ENCODE data around the gene MX2. TPM values are rescaled to one million over a fixed set of nuclear protein-coding genes. Genes with fewer than 3 reads are reported as not detected.
"Not testable (repeated sequence)": the region's sequence is repeated elsewhere in the genome, so short reads cannot be mapped to it uniquely, and the experiment has no call there.

The MX2 gene
- polyA plus RNA-seq, 1 donor, result 1.1 TPM

DNA sequence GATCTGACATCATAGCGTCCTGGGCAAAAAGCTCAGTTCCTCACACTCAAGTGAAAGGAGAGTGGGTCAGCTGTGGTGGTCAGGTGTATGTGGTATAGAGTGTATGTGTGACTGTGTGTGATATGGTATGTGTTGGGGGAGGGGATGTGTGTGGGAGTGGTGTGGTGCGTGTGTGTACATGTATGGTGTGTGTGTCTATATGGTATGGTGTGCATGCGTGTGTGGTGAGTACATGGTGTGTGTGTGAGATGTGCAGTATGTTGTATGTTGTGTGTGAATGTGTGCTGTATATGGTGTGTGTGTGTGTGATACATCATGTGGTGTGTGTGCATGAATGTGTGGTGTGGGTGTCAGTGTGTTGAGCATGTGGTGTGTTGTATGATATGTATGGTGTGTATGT is 24.3 kb upstream of the MX2 start:
- no peak for DNase-seq (ENCODE audit: low read depth)

- no peak for DNase-seq (ENCODE audit: low read depth)
These were observed 23.4 kb upstream of the MX2 start for GRCh38 chr21:41338455-41338854.

DNA sequence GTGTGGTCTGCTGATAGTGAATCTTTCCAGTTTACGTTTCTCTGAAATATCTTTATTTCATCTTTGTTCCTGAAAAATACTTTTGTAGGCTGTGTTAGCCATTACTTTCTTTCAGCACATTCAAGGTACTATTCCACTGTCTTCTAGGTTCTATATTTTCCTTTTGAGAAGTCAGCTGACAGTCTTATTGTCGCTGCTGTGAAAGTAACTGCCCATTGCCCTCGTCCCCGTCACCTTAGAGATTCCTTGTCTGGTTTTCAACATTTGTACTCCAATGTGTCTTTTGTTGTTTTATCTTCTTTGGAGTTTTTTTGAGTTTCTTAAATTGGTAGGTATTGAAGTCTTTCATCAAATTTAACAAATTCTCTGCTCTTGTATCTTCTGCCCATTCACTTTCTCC is 19.8 kb upstream of the MX2 start:
- DNase-seq (ENCODE audit: low read depth), result no peak

DNA sequence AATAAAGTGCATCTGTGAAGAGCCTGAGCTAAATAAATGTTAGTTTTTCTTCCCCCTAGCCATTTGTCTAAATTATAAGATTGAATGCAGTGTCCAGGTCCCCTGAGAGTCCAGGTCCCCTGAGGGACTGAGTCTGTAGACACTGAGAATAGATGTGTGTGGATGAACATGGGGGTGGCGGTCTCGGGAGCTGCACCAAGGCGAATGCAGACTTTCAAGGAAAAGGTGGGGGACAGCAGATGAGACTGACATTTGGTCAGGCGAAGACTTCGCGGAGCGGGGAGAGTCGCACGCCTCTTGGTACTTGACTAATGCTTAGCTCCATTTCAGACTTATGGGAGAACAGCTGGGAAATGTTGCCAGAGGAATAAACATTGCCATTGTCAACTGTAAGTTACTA is 17.7 kb upstream of the MX2 start:
- no peak for DNase-seq (ENCODE audit: low read depth)

- no peak for DNase-seq (ENCODE audit: low read depth)
These were observed 16.5 kb upstream of the MX2 start for GRCh38 chr21:41345356-41345755.

DNA sequence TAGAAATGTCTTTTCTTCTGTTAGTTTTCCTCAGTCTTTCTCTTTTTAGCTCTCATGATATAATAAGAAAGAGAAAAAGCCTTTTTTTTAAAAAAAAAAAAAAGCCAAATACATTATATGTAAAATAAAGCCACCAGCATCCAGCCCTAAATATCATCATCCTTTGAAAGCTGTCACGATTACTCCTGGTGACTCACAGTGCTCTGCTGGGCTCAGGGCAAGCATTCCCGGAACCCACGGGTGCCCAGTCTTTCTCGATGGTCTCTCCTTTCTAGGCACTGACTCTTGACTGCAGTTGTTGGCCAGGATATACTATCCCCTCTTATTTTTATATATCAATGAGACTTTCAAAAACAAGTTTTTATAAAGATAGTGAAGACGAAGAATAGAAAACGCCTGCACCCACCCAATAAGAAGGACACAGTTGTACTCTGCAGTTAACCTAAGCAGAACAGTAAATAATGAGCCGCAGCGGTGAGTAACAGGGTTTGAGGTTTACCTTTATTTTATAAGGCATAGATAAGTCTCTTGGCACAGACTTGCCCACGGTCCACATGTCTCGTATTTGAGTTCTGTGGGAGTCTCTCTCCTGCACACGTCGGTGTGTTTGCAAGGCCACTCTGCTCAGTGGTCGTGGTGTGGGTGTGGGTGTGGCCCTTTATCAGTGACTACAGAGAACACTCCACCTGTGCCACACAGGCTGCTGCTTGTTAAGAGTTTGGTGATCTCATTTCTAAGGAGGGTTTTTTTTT is 15.7 kb upstream of the MX2 start:
- DNase-seq (ENCODE audit: low read depth), result no peak

DNA sequence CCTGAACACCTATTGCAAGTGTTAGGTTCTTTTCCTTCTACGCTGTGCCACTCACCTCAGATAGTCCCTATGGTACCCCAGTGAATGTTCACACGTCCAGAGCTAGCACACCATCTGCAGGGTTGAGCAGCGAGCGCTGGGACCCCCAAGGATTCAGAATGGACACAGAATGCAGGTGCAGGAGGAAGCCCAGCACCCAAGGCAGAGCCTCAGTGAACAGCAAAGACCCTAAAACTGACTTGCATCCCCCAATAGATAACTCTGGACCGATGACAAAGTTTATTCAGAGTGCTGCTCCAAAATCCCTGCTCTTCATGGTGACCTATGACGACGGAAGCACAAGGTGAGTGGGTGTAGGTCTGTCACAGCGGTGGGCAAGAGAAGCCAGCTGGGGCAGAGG is 15.1 kb upstream of the MX2 start:
- no peak for DNase-seq (ENCODE audit: low read depth)

DNA sequence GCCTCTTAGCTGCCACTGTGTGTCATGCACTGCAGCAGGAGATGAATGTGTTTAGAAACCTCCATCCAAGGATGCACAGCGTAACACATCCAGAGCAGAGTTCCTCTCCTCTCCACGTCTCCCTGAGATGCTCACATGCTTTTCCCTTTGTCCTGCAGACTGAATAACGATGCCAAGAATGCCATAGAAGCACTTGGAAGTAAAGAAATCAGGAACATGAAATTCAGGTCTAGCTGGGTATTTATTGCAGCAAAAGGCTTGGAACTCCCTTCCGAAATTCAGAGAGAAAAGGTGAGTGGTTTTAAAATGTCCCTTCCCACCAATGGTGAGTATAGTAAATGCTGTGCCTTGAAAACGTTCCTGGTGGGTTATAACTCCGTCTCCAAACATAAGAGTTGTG is 13.4 kb upstream of the MX2 start:
- no peak for DNase-seq (ENCODE audit: low read depth)

DNA sequence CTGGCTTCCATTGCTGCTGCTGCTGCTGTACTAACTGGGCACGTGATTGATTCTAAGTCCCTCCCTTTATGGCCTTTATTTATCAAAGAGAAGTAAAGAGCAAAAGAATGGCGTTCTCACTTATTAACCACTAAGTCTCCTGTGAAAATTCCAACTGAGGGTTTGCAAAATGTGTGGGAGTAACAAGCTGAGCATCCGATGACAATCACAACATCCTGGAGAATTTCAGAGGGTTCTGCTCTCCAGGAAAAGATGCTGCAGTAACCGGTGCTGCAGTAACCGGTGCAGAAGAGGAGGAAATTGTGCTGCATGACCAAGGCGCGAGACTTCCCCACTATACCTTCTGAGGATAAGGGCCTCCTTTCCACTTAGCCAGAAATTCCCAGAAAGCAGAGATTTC is 12.7 kb upstream of the MX2 start:
- no peak for DNase-seq (ENCODE audit: low read depth)

GRCh38 chr21:41349619-41350390 is 12.0 kb upstream of the MX2 start:
- no peak for DNase-seq (ENCODE audit: low read depth)

- DNase-seq (ENCODE audit: low read depth), result no peak
These were observed 11.2 kb upstream of the MX2 start for GRCh38 chr21:41350436-41351155.

DNA sequence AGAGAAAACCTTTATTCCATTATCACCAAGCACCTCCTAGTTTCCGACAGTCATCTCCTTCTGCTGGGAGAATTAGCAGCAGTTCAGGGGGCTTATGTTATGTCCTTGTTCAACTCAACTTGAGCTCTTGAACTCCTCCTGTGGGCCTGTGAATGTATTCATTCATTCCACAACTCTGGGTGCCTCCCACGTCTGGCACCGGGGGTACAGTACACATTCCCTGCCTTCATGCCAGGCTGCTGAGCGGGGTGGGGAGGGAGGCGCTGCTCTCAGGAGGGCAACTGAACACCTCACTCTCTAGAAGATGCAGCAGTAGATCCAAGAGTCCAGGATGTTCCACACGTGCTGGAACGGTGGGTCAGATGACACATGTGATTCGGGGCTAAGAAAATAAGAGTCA is 4.3 kb upstream of the MX2 start:
- DNase-seq (ENCODE audit: low read depth), result no peak

DNA sequence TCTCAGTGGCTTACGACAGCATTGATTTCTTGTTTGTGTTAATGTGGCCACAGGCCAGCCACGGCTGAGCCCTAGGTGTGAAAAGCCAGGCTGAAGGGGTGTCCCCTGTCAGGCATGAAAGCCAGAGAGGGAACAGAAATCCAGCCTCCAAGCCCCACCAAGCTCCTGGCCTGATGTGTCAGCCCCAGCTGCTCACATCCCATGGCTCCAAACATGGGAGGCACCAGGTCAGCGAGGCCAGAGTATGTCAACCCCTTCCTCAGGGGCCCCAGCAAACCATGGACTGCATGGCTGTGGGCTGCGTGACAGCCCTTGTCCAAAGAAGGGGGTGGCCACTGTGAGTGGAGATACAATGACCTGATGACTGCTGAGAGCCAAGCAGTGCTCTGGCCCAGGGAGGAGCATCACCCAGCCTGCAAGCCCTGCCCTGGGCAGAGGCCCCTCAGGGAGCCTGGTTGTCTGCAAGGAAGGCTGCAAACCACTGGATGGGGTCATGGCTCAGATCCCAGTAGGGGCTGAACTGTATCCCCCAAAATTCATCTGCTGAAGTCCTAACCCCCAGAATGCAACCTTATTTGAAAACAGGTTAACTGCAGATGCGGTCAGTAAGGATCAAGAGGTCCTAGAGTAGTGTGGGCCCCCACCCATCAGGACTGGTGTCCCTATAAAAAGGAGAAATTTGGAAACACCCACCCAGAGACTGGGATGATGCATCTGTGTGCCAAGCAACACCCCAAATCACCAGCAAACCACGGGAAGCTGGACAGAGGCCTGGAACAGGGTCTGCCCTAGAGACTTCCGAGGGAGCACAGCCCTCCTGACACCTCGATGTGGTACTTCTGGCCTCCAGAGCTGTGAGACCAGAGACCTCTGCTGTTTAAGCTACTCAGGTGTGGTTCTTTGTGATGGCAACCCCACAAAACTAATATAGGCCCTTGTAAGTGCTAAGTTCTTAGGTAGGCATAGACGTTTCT is 3.3 kb upstream of the MX2 start:
- no peak for DNase-seq (ENCODE audit: low read depth)

DNA sequence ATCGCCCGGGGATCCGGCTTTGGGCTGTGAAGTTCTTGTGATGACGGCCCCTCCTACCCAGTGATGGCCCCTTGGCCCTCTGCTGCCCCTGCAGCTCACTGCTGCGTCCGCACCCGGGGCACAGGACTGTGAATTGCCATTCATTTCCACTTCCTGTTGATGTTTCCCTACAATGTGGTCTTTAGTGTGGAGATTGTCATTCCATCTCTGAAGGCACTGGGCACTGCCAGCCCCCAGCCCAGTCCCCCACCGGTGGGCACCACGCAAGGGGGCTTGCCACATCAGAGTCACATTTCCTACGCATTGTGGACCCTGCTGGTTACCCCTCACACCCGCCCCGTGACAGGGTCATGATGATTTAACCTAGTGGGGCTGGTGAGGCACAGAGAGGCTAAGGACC is 2.5 kb upstream of the MX2 start:
- no peak for DNase-seq (ENCODE audit: low read depth)

DNA sequence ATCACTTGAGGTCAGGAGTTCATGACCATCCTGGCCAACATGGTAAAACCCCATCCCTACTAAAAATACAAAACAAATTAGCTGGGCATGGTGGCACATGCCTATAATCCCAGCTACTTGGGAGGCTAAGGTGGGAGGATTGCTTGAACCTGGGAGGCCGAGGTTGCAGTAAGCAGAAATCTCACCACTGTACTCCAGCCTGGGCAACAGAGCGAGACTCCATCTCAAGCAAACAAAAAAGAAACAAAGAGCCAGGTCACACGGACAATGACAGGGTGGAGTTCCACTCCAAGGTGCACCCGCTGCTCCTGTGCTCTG is 2.1 kb upstream of the MX2 start:
- not testable (repeated sequence) for DNase-seq (ENCODE audit: low read depth)

- no peak for DNase-seq (ENCODE audit: low read depth)
These were observed 1.6 kb upstream of the MX2 start for GRCh38 chr21:41360072-41360821.

DNA sequence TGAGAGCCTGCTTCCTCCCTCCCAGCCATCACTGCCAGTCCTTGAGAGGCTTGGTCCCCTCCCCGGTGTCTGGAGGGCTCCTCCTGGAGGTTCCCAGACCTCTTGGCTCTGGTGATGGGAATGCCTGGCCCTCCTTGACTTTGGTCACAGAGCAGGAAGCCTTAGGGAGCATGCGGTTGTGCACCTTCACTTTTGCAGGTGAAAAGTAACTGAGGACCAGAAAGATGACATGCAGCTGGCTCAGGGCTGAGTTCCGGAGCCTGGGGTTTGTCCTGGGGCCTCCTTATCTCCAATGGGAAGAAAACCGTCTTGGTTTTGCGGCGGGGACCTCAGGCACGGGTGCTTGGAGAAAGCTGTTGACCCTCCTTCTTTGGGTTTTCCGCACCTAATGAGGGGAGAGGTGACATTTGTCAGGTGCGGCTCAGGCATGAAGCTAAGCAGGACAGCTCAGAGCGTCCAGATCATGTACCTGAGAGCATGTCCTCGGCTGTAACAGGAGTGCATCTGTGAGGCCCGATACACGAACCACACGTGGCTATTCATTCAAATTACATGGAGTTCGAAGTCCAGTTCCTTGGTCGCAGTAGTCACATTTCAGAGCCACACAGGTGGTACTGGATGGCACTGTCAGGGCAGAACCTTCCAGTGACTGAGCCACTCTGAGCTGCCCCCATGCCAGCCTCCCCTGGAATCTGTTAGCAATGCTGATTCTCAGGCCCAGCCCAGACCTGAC is 608 bp upstream of the MX2 start:
- no peak for DNase-seq (ENCODE audit: low read depth)

DNA sequence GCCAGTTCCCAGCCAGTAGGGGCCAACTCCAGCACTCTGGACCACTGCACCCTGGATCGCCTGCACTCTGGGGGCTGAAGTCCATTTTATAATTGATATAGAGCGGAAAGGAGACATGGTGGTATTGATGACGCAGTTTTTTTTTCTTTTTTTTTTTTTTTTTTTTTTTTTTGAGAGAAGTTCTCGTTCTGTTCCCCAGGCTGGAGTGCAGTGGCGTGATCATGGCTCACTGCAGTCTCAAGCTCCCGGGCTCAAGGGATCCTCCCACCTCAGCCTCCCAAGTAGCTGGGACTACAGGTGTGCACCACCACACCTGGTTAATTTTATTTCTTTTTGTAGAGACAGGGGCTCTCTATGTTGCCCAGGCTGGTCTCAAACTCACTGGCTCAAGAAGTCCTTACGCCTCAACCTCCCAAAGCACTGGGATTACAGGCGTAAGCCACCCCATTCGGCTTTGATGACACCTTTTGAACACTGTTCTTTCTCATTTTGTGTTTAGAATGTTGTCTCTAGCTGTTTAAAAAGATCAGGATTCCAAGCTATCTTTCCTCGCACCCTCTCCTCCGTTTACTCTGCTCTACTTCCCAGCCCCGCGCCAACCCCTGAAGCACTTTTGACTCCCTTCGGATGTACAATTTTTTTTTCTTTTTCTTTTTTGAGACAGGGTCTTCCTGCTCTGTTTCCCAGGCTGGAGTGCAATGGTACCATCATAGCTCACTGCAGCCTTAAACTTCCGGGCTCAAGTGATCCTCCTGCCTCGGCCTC is 960 bp downstream of the MX2 start:
- no peak for DNase-seq (ENCODE audit: low read depth)

All from forelimb muscle (tissue), 1 donor.